SK-N-MC (cell line): ENCODE measurements around the gene GPC3.

Experiments
- EZH2 ChIP-seq: fragments of 200-600 bp; sonication (generic); IDR thresholded peaks from one replicate; pipeline ENCODE4 v1.6.1; 2017; ENCODE audit warnings: antibody characterized with exemption
- POLR2AphosphoS5 ChIP-seq: IDR thresholded peaks from 2 replicates; pipeline ENCODE4 v1.6.1; 2012; ENCODE audit warnings: mild to moderate bottlenecking, low read depth, low read length, borderline replicate concordance

DNA sequence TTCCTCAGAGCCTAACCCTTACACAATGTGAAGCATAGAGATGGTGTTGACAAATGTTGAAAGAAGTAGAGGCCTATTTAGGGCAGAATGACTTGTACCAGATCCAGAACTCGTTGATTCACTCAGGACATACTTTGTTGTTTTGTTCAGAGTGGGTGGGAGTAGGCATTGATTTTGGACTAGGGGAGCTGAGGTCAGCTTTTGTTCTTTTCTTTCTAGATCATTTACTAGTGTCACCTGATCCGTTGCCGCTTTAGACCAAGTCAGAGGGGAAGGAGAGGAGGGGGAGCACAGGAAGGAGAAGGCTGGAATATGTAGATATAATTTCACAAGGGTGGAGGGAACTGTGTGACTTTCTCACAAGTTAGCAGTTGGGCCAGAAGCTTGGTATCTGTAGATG lies 287.7 kb downstream of the GPC3 start:
- TF ChIP-seq EZH2 (no peak), POLR2AphosphoS5 (no peak)
